GM12892 (cell line): Measurements from ENCODE around the gene PIEZO1.

Source experiments
- POLR2A ChIP-seq: IDR thresholded peaks from 2 replicates; pipeline ENCODE4 v1.6.1; 2011; ENCODE audit warnings: low read depth, low read length, control low read depth
- POLR2AphosphoS5 ChIP-seq: IDR thresholded peaks from 2 replicates; pipeline ENCODE4 v1.6.1; 2011; ENCODE audit warnings: low read depth, low read length, control low read depth
- TAF1 ChIP-seq: IDR thresholded peaks from 2 replicates; pipeline ENCODE4 v1.6.1; 2011; ENCODE audit warnings: low read depth, mild to moderate bottlenecking, control low read depth, low read length, borderline replicate concordance

- TF ChIP-seq TAF1 = no peak
- TF ChIP-seq POLR2AphosphoS5 = no peak
- no peak for TF ChIP-seq POLR2A
These were observed 81.3 kb downstream of the PIEZO1 start for GRCh38 chr16:88703486-88704309.
